GM18508 (cell line): ENCODE measurements around the gene SLK.

Source experiments
- ATAC-seq: cut with Tn5 transposase; IDR thresholded peaks from one replicate; pipeline ENCODE4 v1.9.1; 2021; ENCODE audit warnings: moderate number of reproducible peaks; ENCODE audit not compliant: insufficient read depth, unreplicated experiment

The SLK gene

GRCh38 chr10:103985726-103986125 lies 18.8 kb downstream of the SLK start:
- no peak for ATAC-seq

GRCh38 chr10:103986360-103986759 lies 19.4 kb downstream of the SLK start:
- no peak for ATAC-seq

GRCh38 chr10:103990121-103990520 lies 23.2 kb downstream of the SLK start:
- ATAC-seq = no peak

- no peak for ATAC-seq
Measured at GRCh38 chr10:103990531-103990930, 23.6 kb downstream of the SLK start.

- no peak for ATAC-seq
Measured at GRCh38 chr10:103991393-103992128, 24.6 kb downstream of the SLK start.

GRCh38 chr10:103995134-103995533 lies 28.2 kb downstream of the SLK start:
- ATAC-seq = no peak

GRCh38 chr10:103998805-103999204 lies 31.9 kb downstream of the SLK start:
- no peak for ATAC-seq

- ATAC-seq = no peak
Measured at GRCh38 chr10:104002911-104003310, 36.0 kb downstream of the SLK start.

GRCh38 chr10:104005172-104005863 lies 38.4 kb downstream of the SLK start:
- no peak for ATAC-seq

- no peak for ATAC-seq
Measured at GRCh38 chr10:104011904-104012303, 45.0 kb downstream of the SLK start.

GRCh38 chr10:104013489-104013888 lies 46.5 kb downstream of the SLK start:
- ATAC-seq = no peak

- no peak for ATAC-seq
Measured at GRCh38 chr10:104014176-104014575, 47.2 kb downstream of the SLK start.

GRCh38 chr10:104016661-104017060 lies 49.7 kb downstream of the SLK start:
- no peak for ATAC-seq

- no peak for ATAC-seq
Measured at GRCh38 chr10:104018471-104018870, 51.5 kb downstream of the SLK start.

GRCh38 chr10:104020020-104020419 lies 53.1 kb downstream of the SLK start:
- no peak for ATAC-seq

GRCh38 chr10:104021246-104021645 lies 54.3 kb downstream of the SLK start:
- no peak for ATAC-seq

GRCh38 chr10:104022026-104022425 lies 55.1 kb downstream of the SLK start:
- ATAC-seq = no peak

GRCh38 chr10:104025524-104025923 lies 58.6 kb downstream of the SLK start:
- no peak for ATAC-seq

- ATAC-seq = no peak
Measured at GRCh38 chr10:104026762-104027161, 59.8 kb downstream of the SLK start.

- ATAC-seq = no peak
Measured at GRCh38 chr10:104028146-104028545, 61.2 kb downstream of the SLK start.

- no peak for ATAC-seq
Measured at GRCh38 chr10:104028823-104029520, 62.0 kb downstream of the SLK start.
